HG03045 (cell line): ENCODE data around the gene S1PR2.
A peak's percentile ranks its signal among the peaks of the same experiment; 100 is the strongest.
"Not testable (repeated sequence)": the region's sequence is repeated elsewhere in the genome, so short reads cannot be mapped to it uniquely, and the experiment has no call there.

Experiments
- ATAC-seq: cut with Tn5 transposase; IDR thresholded peaks from one replicate; pipeline ENCODE4 v1.9.1; 2021; ENCODE audit warnings: mild to moderate bottlenecking, moderate library complexity; ENCODE audit not compliant: unreplicated experiment

Gene S1PR2

GRCh38 chr19:10255358-10255757, 24.2 kb upstream of the S1PR2 start:
- no peak for ATAC-seq

DNA sequence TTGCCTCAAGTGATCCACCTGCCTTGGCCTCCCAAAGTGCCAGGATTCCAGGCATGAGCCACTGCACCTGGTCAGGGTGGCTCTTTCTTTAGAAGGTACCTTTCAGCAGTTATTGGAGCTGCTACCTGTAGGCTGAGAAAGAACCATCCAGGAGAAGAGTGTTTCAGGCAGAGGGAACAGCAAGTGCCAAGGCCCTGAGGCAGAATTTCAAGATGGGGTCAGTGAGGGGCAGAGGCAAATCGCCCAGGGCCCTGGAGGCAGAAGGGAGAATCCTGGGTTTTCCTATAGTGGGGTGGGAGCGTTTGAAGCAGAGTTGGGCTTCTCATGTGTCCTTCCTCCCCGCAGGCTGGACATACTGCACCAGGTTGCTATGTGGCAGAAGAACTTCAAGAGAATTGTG, 23.1 kb upstream of the S1PR2 start:
- ATAC-seq = no peak

DNA sequence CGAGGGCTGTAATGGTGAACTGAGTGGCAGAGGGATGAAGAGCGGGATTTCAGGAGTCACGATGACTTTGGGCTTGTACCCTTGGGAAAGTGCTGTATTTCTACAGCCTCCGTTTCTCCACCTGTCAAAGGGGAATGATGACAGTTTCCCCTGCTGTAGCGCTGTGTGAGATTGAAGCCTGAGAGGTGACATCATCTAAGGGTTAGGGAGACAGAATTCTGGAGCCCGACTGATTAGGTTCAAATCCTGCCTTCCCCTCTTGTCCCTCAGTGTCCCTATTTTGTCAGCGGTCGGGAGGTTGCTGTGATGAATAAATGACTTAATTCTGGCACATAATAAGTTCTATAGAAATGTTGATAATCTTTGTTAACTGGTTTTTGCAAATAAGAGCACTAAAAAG, 21.6 kb upstream of the S1PR2 start:
- no peak for ATAC-seq

- ATAC-seq = peak; percentile 83
Observed at GRCh38 chr19:10251792-10252694, 20.9 kb upstream of the S1PR2 start, which contains the start of gene MRPL4. MRPL4 (plus strand) TSS chr19:10252214; CDS start chr19:10252254, 40 bp downstream.

GRCh38 chr19:10246511-10246910, 15.4 kb upstream of the S1PR2 start:
- no peak for ATAC-seq

- no peak for ATAC-seq
Observed at GRCh38 chr19:10245189-10245939, 14.2 kb upstream of the S1PR2 start.

- no peak for ATAC-seq
Observed at GRCh38 chr19:10243606-10244005, 12.5 kb upstream of the S1PR2 start.

- ATAC-seq = not testable (repeated sequence)
Observed at GRCh38 chr19:10241826-10242449, 10.8 kb upstream of the S1PR2 start.

DNA sequence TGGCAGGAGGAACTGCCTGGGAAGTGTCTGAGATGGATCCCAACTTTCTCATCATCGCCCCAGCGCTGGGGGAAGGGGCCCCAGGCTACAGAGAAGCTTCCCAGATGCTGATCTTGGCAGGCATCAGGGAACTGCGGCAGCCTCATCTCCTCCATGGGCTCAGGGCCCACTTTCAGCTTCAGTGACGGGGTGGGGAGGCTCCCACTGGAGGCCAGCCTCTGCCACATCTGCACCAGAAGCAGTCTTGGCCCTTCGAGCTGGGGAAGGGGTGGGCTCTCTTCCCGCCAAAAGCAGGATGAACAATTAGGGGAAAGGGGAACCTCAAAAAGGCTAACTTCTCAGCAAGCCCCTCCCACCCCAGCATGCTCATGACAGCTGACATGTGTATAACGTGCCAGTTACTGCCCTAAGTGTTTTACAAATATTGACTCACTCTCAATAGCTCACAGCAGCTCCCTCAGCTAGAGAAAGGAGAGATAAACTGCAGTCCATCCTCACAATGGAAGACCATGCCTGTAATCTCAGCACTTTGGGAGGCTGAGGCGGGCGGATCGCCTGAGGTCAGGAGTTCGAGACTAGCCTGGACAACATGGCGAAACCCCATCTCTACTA, 7.1 kb upstream of the S1PR2 start:
- ATAC-seq = no peak

DNA sequence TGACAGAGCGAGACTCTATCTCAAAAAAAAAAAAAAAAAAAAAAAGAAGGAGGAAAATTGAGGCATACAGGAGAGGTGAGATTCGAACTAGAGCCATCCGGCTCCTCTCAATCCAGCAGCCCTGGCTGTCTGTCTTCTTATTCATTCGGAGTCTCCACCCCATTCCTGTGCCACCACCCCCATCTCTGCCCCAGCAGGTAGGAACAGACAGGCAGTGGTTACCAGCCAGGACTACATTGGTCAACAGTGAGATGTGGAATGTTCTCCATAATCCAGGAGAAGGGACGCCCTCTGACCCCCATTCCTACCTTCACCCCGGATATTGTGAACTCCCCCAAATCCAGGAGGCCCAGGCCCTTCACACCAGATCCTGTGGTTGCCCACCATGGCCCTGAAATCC, 6.6 kb upstream of the S1PR2 start:
- ATAC-seq = no peak

GRCh38 chr19:10235409-10235808, 4.3 kb upstream of the S1PR2 start:
- not testable (repeated sequence) for ATAC-seq

DNA sequence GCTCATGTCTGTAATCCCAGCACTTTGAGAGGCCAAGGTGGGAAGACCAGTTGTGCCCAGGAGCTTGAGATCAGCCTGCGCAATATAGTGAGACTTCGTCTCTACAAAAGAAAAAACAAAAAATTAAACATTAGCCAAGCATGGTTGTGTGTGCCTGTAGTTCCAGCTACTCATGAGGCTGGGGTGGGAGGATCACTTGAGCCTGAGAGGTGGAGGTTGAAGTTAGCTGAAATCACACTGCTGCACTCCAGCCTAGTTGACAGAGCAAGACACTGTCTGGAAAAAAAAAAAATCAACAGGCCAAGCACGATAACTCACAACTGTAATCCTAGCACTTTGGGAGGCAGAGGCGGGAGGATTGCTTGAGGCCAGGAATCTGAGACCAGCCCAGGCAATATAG, 3.9 kb upstream of the S1PR2 start:
- no peak for ATAC-seq

DNA sequence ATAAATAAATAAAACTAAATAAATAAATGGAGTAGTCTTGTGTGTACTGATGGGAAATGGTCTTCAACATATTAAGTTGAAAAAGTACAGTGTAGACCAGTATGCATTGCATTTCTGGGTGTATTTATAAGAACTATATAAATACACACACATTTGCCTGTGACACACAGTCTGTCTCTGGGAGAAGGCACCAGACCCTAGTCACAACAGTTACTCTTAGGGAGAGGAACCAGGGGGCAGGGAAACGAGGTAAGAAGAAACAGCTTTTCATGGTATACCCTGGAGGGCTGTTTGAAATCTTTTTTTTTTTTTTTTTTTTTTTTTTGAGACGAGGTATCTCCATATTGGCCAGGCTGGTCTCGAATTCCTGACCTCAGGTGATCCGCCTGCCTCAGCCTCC, 2.8 kb upstream of the S1PR2 start:
- ATAC-seq = no peak

- ATAC-seq = no peak
Observed at GRCh38 chr19:10231612-10232228, 589 bp upstream of the S1PR2 start.

- peak; percentile 27 for ATAC-seq
Observed at GRCh38 chr19:10230173-10230860, 814 bp downstream of the S1PR2 start.

- no peak for ATAC-seq
Observed at GRCh38 chr19:10228920-10229319, 2.2 kb downstream of the S1PR2 start.

- ATAC-seq = no peak
Observed at GRCh38 chr19:10228393-10228792, 2.7 kb downstream of the S1PR2 start.

- ATAC-seq = no peak
Observed at GRCh38 chr19:10227026-10227971, 3.8 kb downstream of the S1PR2 start.
